ENCODE data around the gene ZNF697. TPM values are rescaled to one million over a fixed set of nuclear protein-coding genes. Genes with fewer than 3 reads are reported as not detected.

Gene ZNF697
- total and polyA plus RNA-seq, 9 of the 15 experiments (the other 6 are each of a cell fraction or from before 2014, with no cell fraction given), result 2.1 to 13.6 (median 8.3) TPM

DNA sequence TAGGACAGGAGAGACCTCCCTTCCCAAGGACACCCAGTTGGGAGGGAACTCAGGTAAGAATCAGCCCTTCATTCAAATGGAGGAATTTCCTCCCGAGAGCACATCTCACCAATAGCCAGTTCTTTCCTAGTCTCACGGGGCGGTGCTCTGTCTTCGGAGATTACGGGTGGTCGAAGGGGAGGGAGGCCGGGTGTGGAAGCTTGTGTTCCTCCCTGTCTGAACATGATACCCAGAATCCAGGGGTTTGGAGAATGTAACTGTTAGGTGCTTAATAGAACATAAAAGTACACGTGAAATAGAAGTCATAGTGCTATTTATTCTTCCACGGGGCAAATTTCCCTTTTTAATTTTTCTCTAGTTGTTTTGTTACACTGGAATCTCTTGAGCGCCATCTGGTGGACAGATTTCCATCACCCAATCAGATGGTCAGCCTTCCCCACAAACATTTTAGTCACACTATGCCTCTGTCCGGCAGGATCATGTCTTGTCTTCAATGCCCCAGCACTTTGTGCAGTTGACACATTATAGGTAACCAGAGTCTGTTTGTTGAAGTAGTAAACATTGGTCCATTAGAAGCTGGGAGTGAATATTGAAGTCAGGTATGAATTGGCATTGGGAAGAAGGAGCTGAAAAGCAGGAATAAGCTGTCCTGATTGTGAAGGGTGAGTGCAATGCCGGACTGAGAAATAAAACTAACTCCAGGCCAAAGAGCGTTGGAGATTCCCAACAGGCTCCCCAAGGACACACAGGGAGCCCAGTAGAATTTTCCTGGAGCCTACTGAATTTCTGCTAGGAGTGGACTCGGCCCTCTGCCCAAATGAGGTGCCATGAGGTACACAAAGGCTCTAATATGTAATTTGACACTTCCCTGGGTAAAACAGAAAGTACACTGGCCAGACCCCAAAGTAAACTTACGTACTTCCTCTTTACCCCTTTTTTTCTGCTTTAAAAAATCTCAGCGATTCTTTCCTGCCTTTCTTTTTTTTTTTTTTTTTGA, 27.6 kb upstream of the ZNF697 start (continued):
- TF ChIP-seq REST (IDR thresholded peaks at IDR 0.05; ENCODE audit: borderline replicate concordance) (peak; percentile 81), REST (CRISPR knock-in tag; IDR thresholded peaks at IDR 0.05; ENCODE audit: low read depth) (no peak), HMBOX1 (IDR thresholded peaks at IDR 0.05) (peak; percentile 75), U2AF2 (optimal IDR thresholded peaks at IDR 0.05; ENCODE audit: low read depth, low read length) (no peak), ZNF639 (CRISPR knock-in tag; conservative IDR thresholded peaks at IDR 0.05 in 1 of 2, IDR thresholded peaks at IDR 0.05 in 1 of 2) (no peak), L3MBTL2 (IDR thresholded peaks at IDR 0.05) (peak; percentile 30; the same call in 1 of the 2 replicates), NR2C1 (IDR thresholded peaks at IDR 0.05) (no peak), NR2C1 (tag; IDR thresholded peaks at IDR 0.05) (no peak)
- TF ChIP-seq, protein P1, sequence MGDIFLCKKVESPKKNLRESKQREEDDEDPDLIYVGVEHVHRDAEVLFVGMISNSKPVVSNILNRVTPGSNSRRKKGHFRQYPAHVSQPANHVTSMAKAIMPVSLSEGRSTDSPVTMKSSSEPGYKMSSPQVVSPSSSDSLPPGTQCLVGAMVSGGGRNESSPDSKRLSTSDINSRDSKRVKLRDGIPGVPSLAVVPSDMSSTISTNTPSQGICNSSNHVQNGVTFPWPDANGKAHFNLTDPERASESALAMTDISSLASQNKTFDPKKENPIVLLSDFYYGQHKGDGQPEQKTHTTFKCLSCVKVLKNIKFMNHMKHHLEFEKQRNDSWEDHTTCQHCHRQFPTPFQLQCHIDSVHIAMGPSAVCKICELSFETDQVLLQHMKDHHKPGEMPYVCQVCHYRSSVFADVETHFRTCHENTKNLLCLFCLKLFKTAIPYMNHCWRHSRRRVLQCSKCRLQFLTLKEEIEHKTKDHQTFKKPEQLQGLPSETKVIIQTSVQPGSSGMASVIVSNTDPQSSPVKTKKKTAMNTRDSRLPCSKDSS (IDR thresholded peaks at IDR 0.05; ENCODE audit: low read depth, partially characterized antibody), result no peak
